ENCODE results near the gene NAA25. TPM values are rescaled to one million over a fixed set of nuclear protein-coding genes. Genes with fewer than 3 reads are reported as not detected.
"Not testable (repeated sequence)": the region's sequence is repeated elsewhere in the genome, so short reads cannot be mapped to it uniquely, and the experiment has no call there.

Gene NAA25
- total RNA-seq, 1 donor from 2014 or later = 22.9 TPM

- FAIRE-seq = no peak
- Histone ChIP-seq H3K36me3 (ENCODE audit: control insufficient read depth, insufficient read depth, low read length) (peaks cover 14% of the 10 kb centered on the region), H3K4me3 (ENCODE audit: low read depth, low read length) (no peak overlapping the region), H3K27me3 (ENCODE audit: control insufficient read depth, insufficient read depth, low read length) (no peaks in the 10 kb centered on the region)
- DNase-seq (ENCODE audit: low read depth) = no peak
- no peak for TF ChIP-seq CTCF (IDR thresholded peaks at IDR 0.05; ENCODE audit: insufficient read depth, low read length, severe bottlenecking)
Measured at GRCh38 chr12:112061137-112061536, 47.4 kb downstream of the NAA25 start.

- Histone ChIP-seq H3K4me3 (ENCODE audit: low read depth, low read length) (no peak overlapping the region), H3K36me3 (ENCODE audit: control insufficient read depth, insufficient read depth, low read length) (peaks cover 18% of the 10 kb centered on the region), H3K27me3 (ENCODE audit: control insufficient read depth, insufficient read depth, low read length) (no peaks in the 10 kb centered on the region)
- FAIRE-seq (no peak), DNase-seq (ENCODE audit: low read depth) (no peak)
- TF ChIP-seq CTCF (IDR thresholded peaks at IDR 0.05; ENCODE audit: insufficient read depth, low read length, severe bottlenecking) = no peak
Measured at GRCh38 chr12:112049351-112049750, 59.2 kb downstream of the NAA25 start.

GRCh38 chr12:112046003-112046402, 62.6 kb downstream of the NAA25 start:
- Histone ChIP-seq H3K27me3 (ENCODE audit: control insufficient read depth, insufficient read depth, low read length) (no peaks in the 10 kb centered on the region), H3K36me3 (ENCODE audit: control insufficient read depth, insufficient read depth, low read length) (peaks cover 14% of the 10 kb centered on the region), H3K4me3 (ENCODE audit: low read depth, low read length) (no peak overlapping the region)
- no peak for TF ChIP-seq CTCF (IDR thresholded peaks at IDR 0.05; ENCODE audit: insufficient read depth, low read length, severe bottlenecking)
- FAIRE-seq (no peak), DNase-seq (ENCODE audit: low read depth) (no peak)

GRCh38 chr12:112036614-112037013, 72.0 kb downstream of the NAA25 start:
- H3K36me3 ChIP-seq (ENCODE audit: control insufficient read depth, insufficient read depth, low read length) = peaks cover 15% of the 10 kb centered on the region
- DNase-seq (ENCODE audit: low read depth); FAIRE-seq; H3K27me3 ChIP-seq (ENCODE audit: control insufficient read depth, insufficient read depth, low read length); H3K4me3 ChIP-seq (ENCODE audit: low read depth, low read length): not testable (repeated sequence)

- no peak for TF ChIP-seq CTCF (IDR thresholded peaks at IDR 0.05; ENCODE audit: insufficient read depth, low read length, severe bottlenecking)
- DNase-seq (ENCODE audit: low read depth) (no peak), FAIRE-seq (no peak)
- Histone ChIP-seq H3K27me3 (ENCODE audit: control insufficient read depth, insufficient read depth, low read length) (no peaks in the 10 kb centered on the region), H3K36me3 (ENCODE audit: control insufficient read depth, insufficient read depth, low read length) (peaks cover 17% of the 10 kb centered on the region), H3K4me3 (ENCODE audit: low read depth, low read length) (no peak overlapping the region)
Measured at GRCh38 chr12:112035219-112035785, 73.3 kb downstream of the NAA25 start.

- no peak for TF ChIP-seq CTCF (IDR thresholded peaks at IDR 0.05; ENCODE audit: insufficient read depth, low read length, severe bottlenecking)
- FAIRE-seq (no peak), DNase-seq (ENCODE audit: low read depth) (no peak)
- Histone ChIP-seq H3K36me3 (ENCODE audit: control insufficient read depth, insufficient read depth, low read length) (peaks cover 14% of the 10 kb centered on the region), H3K4me3 (ENCODE audit: low read depth, low read length) (no peak overlapping the region), H3K27me3 (ENCODE audit: control insufficient read depth, insufficient read depth, low read length) (no peaks in the 10 kb centered on the region)
Measured at GRCh38 chr12:112032292-112032691, 76.3 kb downstream of the NAA25 start.
